ENCODE results near the gene AFG3L2. TPM values are rescaled to one million over a fixed set of nuclear protein-coding genes. Genes with fewer than 3 reads are reported as not detected.
A peak's percentile ranks its signal among the peaks of the same experiment; 100 is the strongest.
"Not testable (repeated sequence)": the region's sequence is repeated elsewhere in the genome, so short reads cannot be mapped to it uniquely, and the experiment has no call there.

Gene AFG3L2
- total RNA-seq, 2 donors from 2014 or later, result 107 to 108 TPM

- intact Hi-C loops (cut with DNase I, micrococcal nuclease), result no loop called here
- DNase-seq (peak in 1 of 2 donors; percentile 18), ATAC-seq (peak; percentile 51)
These were observed 24.9 kb upstream of the AFG3L2 start for GRCh38 chr18:12401881-12402280.

- ATAC-seq (no peak), DNase-seq (no peak)
- intact Hi-C loops (cut with DNase I, micrococcal nuclease), result loop anchor here in 1 of 2 donors (5.0 kb wide), 1 partner anchor 263 kb away; no protein-coding TSS in a partner anchor
These were observed 22.2 kb upstream of the AFG3L2 start for GRCh38 chr18:12399231-12399630.

- DNase-seq (no peak), ATAC-seq (no peak)
- intact Hi-C loops (cut with DNase I, micrococcal nuclease), result loop anchor here in 1 of 2 donors (5.0 kb wide), 1 partner anchor 264 kb away; no protein-coding TSS in a partner anchor
These were observed 21.6 kb upstream of the AFG3L2 start for GRCh38 chr18:12398625-12399024.

GRCh38 chr18:12397793-12398192, 20.8 kb upstream of the AFG3L2 start:
- intact Hi-C loops (cut with DNase I, micrococcal nuclease), result loop anchor here in 1 of 2 donors (5.0 kb wide), 1 partner anchor 265 kb away; no protein-coding TSS in a partner anchor
- DNase-seq, result no peak
- no peak for ATAC-seq

- intact Hi-C loops (cut with DNase I, micrococcal nuclease), result loop anchor here in 1 of 2 donors (5.0 kb wide), 1 partner anchor 265 kb away; no protein-coding TSS in a partner anchor
- no peak for ATAC-seq
- DNase-seq, result peak in 1 of 2 donors; percentile 21
These were observed 20.2 kb upstream of the AFG3L2 start for GRCh38 chr18:12397254-12397653.

GRCh38 chr18:12394428-12394827, 17.4 kb upstream of the AFG3L2 start:
- intact Hi-C loops (cut with DNase I, micrococcal nuclease), result no loop called here
- peak; percentile 49 for ATAC-seq
- peak; percentile 26 to 53 for DNase-seq

GRCh38 chr18:12393998-12394397, 17.0 kb upstream of the AFG3L2 start:
- intact Hi-C loops (cut with DNase I, micrococcal nuclease), result loop anchor here in 1 of 2 donors (2.0 kb wide), 1 partner anchor 267 kb away; no protein-coding TSS in a partner anchor
- peak; percentile 80 for ATAC-seq
- DNase-seq, result peak; percentile 28 to 58

- peak; percentile 61 for ATAC-seq
- peak; percentile 22 to 27 for DNase-seq
- intact Hi-C loops (cut with DNase I, micrococcal nuclease), result loop anchor here in 1 of 2 donors (2.0 kb wide), 1 partner anchor 267 kb away; no protein-coding TSS in a partner anchor
These were observed 16.5 kb upstream of the AFG3L2 start for GRCh38 chr18:12393510-12393909.

GRCh38 chr18:12391487-12392165, 14.6 kb upstream of the AFG3L2 start:
- ATAC-seq (peak; percentile 60), DNase-seq (peak in 1 of 2 donors; percentile 62)
- intact Hi-C loops (cut with DNase I, micrococcal nuclease), result loop anchor here in 1 of 2 donors (2.0 kb wide), 1 partner anchor 269 kb away; no protein-coding TSS in a partner anchor

- DNase-seq, result no peak
- no peak for ATAC-seq
- intact Hi-C loops (cut with DNase I, micrococcal nuclease), result no loop called here
These were observed 11.4 kb upstream of the AFG3L2 start for GRCh38 chr18:12388442-12388841.

- intact Hi-C loops (cut with DNase I, micrococcal nuclease), result no loop called here
- ATAC-seq (no peak), DNase-seq (no peak)
These were observed 7.2 kb upstream of the AFG3L2 start for GRCh38 chr18:12384261-12384660.

GRCh38 chr18:12383759-12384158, 6.7 kb upstream of the AFG3L2 start:
- intact Hi-C loops (cut with DNase I, micrococcal nuclease); ATAC-seq; DNase-seq: not testable (repeated sequence)

- DNase-seq; intact Hi-C loops (cut with DNase I, micrococcal nuclease); ATAC-seq: not testable (repeated sequence)
These were observed 5.3 kb upstream of the AFG3L2 start for GRCh38 chr18:12382221-12382814.

- ATAC-seq; intact Hi-C loops (cut with DNase I, micrococcal nuclease); DNase-seq: not testable (repeated sequence)
These were observed 1.2 kb upstream of the AFG3L2 start for GRCh38 chr18:12378198-12378558.

GRCh38 chr18:12377556-12378197, 650 bp upstream of the AFG3L2 start:
- DNase-seq, result no peak
- no peak for ATAC-seq
- intact Hi-C loops (cut with DNase I, micrococcal nuclease), result no loop called here

- peak; percentile 4 for ATAC-seq
- intact Hi-C loops (cut with DNase I, micrococcal nuclease), result no loop called here
- DNase-seq, result peak; percentile 42 to 43
These were observed 833 bp downstream of the AFG3L2 start for GRCh38 chr18:12376034-12376753.

- ATAC-seq (no peak), DNase-seq (no peak)
- intact Hi-C loops (cut with DNase I, micrococcal nuclease), result no loop called here
These were observed 2.6 kb downstream of the AFG3L2 start for GRCh38 chr18:12374401-12374800.

- intact Hi-C loops (cut with DNase I, micrococcal nuclease), result no loop called here
These were observed 3.3 kb downstream of the AFG3L2 start for GRCh38 chr18:12373771-12374116.

More at GRCh38 chr18:12373771-12374116, 3.3 kb downstream of the AFG3L2 start:
- peak in 1 of 2 donors; percentile 19 for DNase-seq
- ATAC-seq, result no peak
